SK-N-SH (cell line): Measurements from ENCODE around the gene SP6. TPM values are rescaled to one million over a fixed set of nuclear protein-coding genes. Genes with fewer than 3 reads are reported as not detected.

ENCODE experiments used
- CTCF ChIA-PET: fragments of 300-600, 350-600 bp; formaldehyde crosslinking; extraction: SDS; loops from one replicate; lab custom pipeline; 2021; lab: Yijun Ruan, JAX
- POLR2A ChIA-PET: fragments of 350-600 bp; sonication (Branson Sonifier 250); formaldehyde crosslinking; extraction: SDS; loops from one replicate; lab custom pipeline; 2020; ENCODE audit warnings: antibody characterized with exemption, inconsistent platforms; lab: Yijun Ruan, JAX
- DNase-seq: peaks from one replicate; pipeline ENCODE4 v3.0.0; 2012
- H2AFZ ChIP-seq: fragments of 200-600 bp; sonication (generic); 2 replicates; pipeline ENCODE4 v1.8.1; 2016; ENCODE audit warnings: antibody characterized with exemption, mild to moderate bottlenecking, low read depth
- H3F3A ChIP-seq: fragments of 200-600 bp; sonication (generic); replicated peaks from 2 replicates; pipeline ENCODE3; 2016; ENCODE audit warnings: antibody characterized with exemption, mild to moderate bottlenecking; ENCODE audit not compliant: insufficient read depth
- H3K27ac ChIP-seq, 2 experiments: fragments of 200-500 bp in 1 of 2; fragments of 200-600 bp in 1 of 2; sonication (Bioruptor generic) in 1 of 2; sonication (generic), shearing (Covaris generic) in 1 of 2; 2 replicates each; pipeline versions ENCODE4 v1.5.1 to v1.6.1; 2014 to 2016; ENCODE audit warnings: low read depth in 2 of 2, inconsistent platforms in 1 of 2, low read length in 1 of 2, mild to moderate bottlenecking in 1 of 2, mixed read lengths in 1 of 2
- H3K27me3 ChIP-seq: fragments of 200-600 bp; sonication (generic), shearing (Covaris generic); 2 replicates; pipeline ENCODE4 v1.6.1; 2016; ENCODE audit warnings: mixed run types; ENCODE audit not compliant: insufficient read depth
- H3K36me3 ChIP-seq, 2 experiments: fragments of 200-500 bp in 1 of 2; fragments of 200-600 bp in 1 of 2; sonication (Bioruptor generic) in 1 of 2; sonication (generic) in 1 of 2; replicated peaks in 1 of 2; 2 replicates each; pipeline versions ENCODE3 to v1.5.1; 2014 to 2016; ENCODE audit warnings: low read length in 1 of 2, mild to moderate bottlenecking in 1 of 2; ENCODE audit not compliant: insufficient read depth in 2 of 2, control insufficient read depth in 1 of 2
- H3K4me1 ChIP-seq, 2 experiments: fragments of 200-500 bp in 1 of 2; fragments of 200-600 bp in 1 of 2; sonication (Bioruptor generic) in 1 of 2; sonication (generic), shearing (Covaris generic) in 1 of 2; 2 replicates each; pipeline versions ENCODE4 v1.5.1 to v1.6.1; 2014 to 2016; ENCODE audit warnings: low read depth in 1 of 2, low read length in 1 of 2, mixed run types in 1 of 2; ENCODE audit not compliant: insufficient read depth in 2 of 2, control insufficient read depth in 1 of 2
- H3K4me2 ChIP-seq: fragments of 200-600 bp; sonication (generic), shearing (Covaris generic); 2 replicates; pipeline ENCODE4 v1.6.1; 2017; ENCODE audit warnings: mixed run types
- H3K4me3 ChIP-seq, 2 experiments: fragments of 200-500 bp in 1 of 2; fragments of 200-600 bp in 1 of 2; sonication (Bioruptor generic) in 1 of 2; sonication (generic), shearing (Covaris generic) in 1 of 2; 2 replicates each; pipeline versions ENCODE4 v1.5.1 to v1.8.1; 2014 to 2016; ENCODE audit warnings: low read depth in 2 of 2, inconsistent platforms in 1 of 2, low read length in 1 of 2, mild to moderate bottlenecking in 1 of 2, mixed read lengths in 1 of 2, moderate library complexity in 1 of 2
- H3K79me2 ChIP-seq: fragments of 200-600 bp; sonication (generic); 2 replicates; pipeline ENCODE4 v1.8.1; 2017; ENCODE audit warnings: mild to moderate bottlenecking; ENCODE audit not compliant: insufficient read depth
- H3K9ac ChIP-seq: fragments of 200-600 bp; sonication (generic); 2 replicates; pipeline ENCODE4 v1.6.1; 2017; ENCODE audit warnings: mixed run types
- H3K9me2 ChIP-seq: fragments of 200-600 bp; sonication (generic); 2 replicates; pipeline ENCODE4 v1.6.1; 2017; ENCODE audit warnings: mixed run types
- H3K9me3 ChIP-seq: fragments of 200-600 bp; sonication (generic); 2 replicates; pipeline ENCODE4 v1.6.1; 2017; ENCODE audit warnings: mixed run types, mild to moderate bottlenecking, moderate library complexity
- H4K20me1 ChIP-seq: fragments of 200-600 bp; sonication (generic); 2 replicates; pipeline ENCODE4 v1.6.1; 2017; ENCODE audit warnings: mild to moderate bottlenecking, mixed run types; ENCODE audit not compliant: insufficient read depth
- CHD2 ChIP-seq: fragments of 150-350 bp; IDR thresholded peaks from 2 replicates; pipeline ENCODE4 v1.6.1; 2018; ENCODE audit warnings: low read length; ENCODE audit not compliant: partially characterized antibody
- ELF1 ChIP-seq: IDR thresholded peaks from 2 replicates; pipeline ENCODE4 v1.4.0; 2012
- EZH2phosphoT487 ChIP-seq: fragments of 200-600 bp; sonication (generic); IDR thresholded peaks from 2 replicates; pipeline ENCODE4 v1.6.1; 2017; ENCODE audit warnings: low read depth, mixed run types, mild to moderate bottlenecking, antibody characterized with exemption, moderate library complexity, borderline replicate concordance
- FOSL2 ChIP-seq: IDR thresholded peaks from 2 replicates; pipeline ENCODE4 v1.4.0; 2012; ENCODE audit warnings: low read depth, mild to moderate bottlenecking, moderate library complexity, borderline replicate concordance
- GATA2 ChIP-seq: sonication (generic); formaldehyde crosslinking; IDR thresholded peaks from 2 replicates; pipeline ENCODE4 v1.5.0; 2020; ENCODE audit warnings: mild to moderate bottlenecking, missing genetic modification reagents
- JUND ChIP-seq: IDR thresholded peaks from 2 replicates; pipeline ENCODE4 v1.4.0; 2012
- MEF2A ChIP-seq: IDR thresholded peaks from 2 replicates; pipeline ENCODE4 v1.4.0; 2012; ENCODE audit warnings: low read depth, borderline replicate concordance
- MXI1 ChIP-seq: IDR thresholded peaks from 2 replicates; pipeline ENCODE4 v1.6.1; 2012; ENCODE audit warnings: mild to moderate bottlenecking, low read depth, low read length, improper control_type of control experiment
- NFIC ChIP-seq: IDR thresholded peaks from 2 replicates; pipeline ENCODE4 v1.4.0; 2012; ENCODE audit warnings: borderline replicate concordance
- NRF1 ChIP-seq: IDR thresholded peaks from 2 replicates; pipeline ENCODE4 v1.6.1; 2012; ENCODE audit warnings: low read depth, mild to moderate bottlenecking, low read length
- POLR2AphosphoS5 ChIP-seq: IDR thresholded peaks from 2 replicates; pipeline ENCODE4 v1.6.1; 2012; ENCODE audit warnings: low read depth, low read length
- RAD21 ChIP-seq: IDR thresholded peaks from 2 replicates; pipeline ENCODE4 v1.6.1; 2012; ENCODE audit warnings: mild to moderate bottlenecking, low read length
- RCOR1 ChIP-seq: fragments of 150-350 bp; IDR thresholded peaks from 2 replicates; pipeline ENCODE4 v1.6.1; 2017; ENCODE audit warnings: antibody characterized with exemption, low read length
- RFX5 ChIP-seq: IDR thresholded peaks from 2 replicates; pipeline ENCODE4 v1.6.1; 2012; ENCODE audit warnings: mild to moderate bottlenecking, improper control_type of control experiment, low read length
- RXRA ChIP-seq: IDR thresholded peaks from 2 replicates; pipeline ENCODE4 v1.4.0; 2012; ENCODE audit warnings: low read depth, mild to moderate bottlenecking, borderline replicate concordance
- TCF12 ChIP-seq: IDR thresholded peaks from 2 replicates; pipeline ENCODE4 v1.4.0; 2012
- TEAD4 ChIP-seq: IDR thresholded peaks from 2 replicates; pipeline ENCODE4 v1.4.0; 2012; ENCODE audit warnings: mild to moderate bottlenecking, borderline replicate concordance; ENCODE audit not compliant: insufficient read depth
- WGBS: methylation state at CpG from one replicate; pipeline ENCODE4 v1.1.6; 2017; ENCODE audit warnings: low lambda C conversion rate; 5-methylcytosine and 5-hydroxymethylcytosine counted together
- polyA plus RNA-seq, 3 experiments: library from polyadenylated mRNA; depleted of rRNA; stranded (reverse); fragments of >200 nt; gene quantifications; 2 replicates each; pipeline ENCODE4 v1.2.3, GENCODE V29; 2012
- TF ChIP-seq, protein P1 (sequence below): fragments of 150-350 bp; IDR thresholded peaks from 2 replicates; pipeline ENCODE4 v1.6.1; 2017; ENCODE audit warnings: antibody characterized with exemption, low read length, low read depth, borderline replicate concordance
- TF ChIP-seq, protein P2 (sequence below): IDR thresholded peaks from 2 replicates; pipeline ENCODE4 v1.4.0; 2012; ENCODE audit warnings: low read depth
- TF ChIP-seq, protein P3 (sequence below): IDR thresholded peaks from 2 replicates; pipeline ENCODE4 v1.4.0; 2012; ENCODE audit warnings: low read depth, borderline replicate concordance
- TF ChIP-seq, protein P4 (sequence below): fragments of 150-350 bp; IDR thresholded peaks from 2 replicates; pipeline ENCODE4 v1.6.1; 2016; ENCODE audit warnings: mild to moderate bottlenecking, low read depth, low read length

The SP6 gene
- polyA plus RNA-seq, 1 of the 3 experiments (the other 2 are of a cell fraction) = 0.03 TPM

DNA sequence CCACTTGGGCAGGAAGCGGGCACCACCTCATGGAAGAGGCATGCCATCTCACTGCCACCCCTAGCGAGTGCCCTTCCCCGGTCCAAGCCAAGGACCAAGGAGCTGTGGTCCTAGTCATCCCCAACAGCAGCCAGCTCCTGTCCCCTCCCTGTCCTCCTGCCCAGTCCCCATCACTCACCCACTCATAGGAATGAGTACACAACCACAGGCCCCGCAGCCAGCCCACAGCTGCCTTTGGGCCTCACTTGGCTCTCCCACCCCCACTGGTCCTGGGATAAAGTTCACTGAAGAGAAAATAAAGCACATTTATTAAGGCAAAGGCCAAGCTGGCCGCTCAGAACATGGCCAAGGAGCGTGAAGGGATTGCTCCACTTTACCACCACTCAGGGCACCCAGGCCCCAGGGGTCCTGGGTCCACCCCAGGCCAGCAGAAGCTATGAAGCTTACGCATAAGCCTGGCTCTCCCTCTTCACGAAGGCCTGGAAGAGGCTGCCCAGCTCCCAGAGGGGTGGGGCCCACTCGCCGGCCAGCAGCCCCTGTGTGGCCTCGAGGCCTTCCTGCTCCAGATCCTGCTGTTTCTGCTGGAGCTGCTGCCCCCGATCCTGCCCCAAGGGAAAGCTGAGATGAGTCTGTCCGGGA lies 13.4 kb downstream of the SP6 start:
- Histone ChIP-seq H3F3A (peaks cover 3% of the 10 kb centered on the region), H4K20me1 (no peaks in the 10 kb centered on the region), H3K4me2 (no peak overlapping the region; the same call in 1 of the 2 replicates), H3K9ac (no peak overlapping the region), H3K79me2 (peaks cover 15% of the 10 kb centered on the region; the same call in 1 of the 2 replicates), H3K4me3 (no peak overlapping the region), H2AFZ (no peak overlapping the region), H3K36me3 (peaks cover 0 to 38% of the 10 kb centered on the region in 2 experiments), H3K27me3 (no peaks in the 10 kb centered on the region), H3K9me2 (no peaks in the 10 kb centered on the region), H3K27ac (no peak overlapping the region), H3K4me1 (peaks cover 8 to 22% of the 10 kb centered on the region in 2 experiments; a peak in 2 of 4 replicates), H3K9me3 (no peaks in the 10 kb centered on the region)
- CTCF ChIA-PET = interaction anchor here (0.8 to 33.0 kb wide), 5 partner anchors 15 to 181 kb away, joined by 3 to 1447 read pairs (median 4); partner anchors contain the start of genes SCRN2, SP2 and SP6
- POLR2A ChIA-PET = no interaction called here
- TF ChIP-seq, protein P1, sequence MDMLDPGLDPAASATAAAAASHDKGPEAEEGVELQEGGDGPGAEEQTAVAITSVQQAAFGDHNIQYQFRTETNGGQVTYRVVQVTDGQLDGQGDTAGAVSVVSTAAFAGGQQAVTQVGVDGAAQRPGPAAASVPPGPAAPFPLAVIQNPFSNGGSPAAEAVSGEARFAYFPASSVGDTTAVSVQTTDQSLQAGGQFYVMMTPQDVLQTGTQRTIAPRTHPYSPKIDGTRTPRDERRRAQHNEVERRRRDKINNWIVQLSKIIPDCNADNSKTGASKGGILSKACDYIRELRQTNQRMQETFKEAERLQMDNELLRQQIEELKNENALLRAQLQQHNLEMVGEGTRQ = no peak
- TF ChIP-seq FOSL2 = no peak
- TF ChIP-seq POLR2AphosphoS5 = no peak
- TF ChIP-seq TEAD4 = no peak
- TF ChIP-seq NRF1 = no peak
- TF ChIP-seq TCF12 = no peak
- no peak for TF ChIP-seq RFX5
- TF ChIP-seq RAD21 = no peak
- TF ChIP-seq GATA2 (CRISPR knock-in tag) = no peak
- 87% methylated on average over 8 of the region's 13 CpGs for WGBS
- no peak for DNase-seq

DNA sequence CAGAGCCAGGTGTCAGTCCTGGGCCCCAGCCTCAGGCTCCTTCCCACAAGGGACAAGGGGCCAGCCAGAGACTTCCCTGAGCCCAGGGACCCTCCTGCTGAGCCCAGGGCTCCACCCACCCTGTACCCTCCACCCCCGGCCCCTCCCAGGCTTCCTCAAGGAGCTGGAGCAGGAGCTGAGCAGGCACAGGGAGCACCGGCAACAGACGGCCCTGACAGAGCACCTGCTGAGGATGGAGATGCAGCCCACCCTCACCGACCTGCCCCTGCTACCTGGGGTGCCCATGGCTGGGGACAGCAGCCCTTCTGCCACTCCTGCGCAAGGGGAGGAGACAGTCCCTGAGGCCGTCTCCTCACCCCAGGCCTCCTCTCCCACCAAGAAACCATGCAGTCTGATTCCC lies 14.4 kb downstream of the SP6 start:
- Histone ChIP-seq H3K36me3 (peaks cover 0 to 38% of the 10 kb centered on the region in 2 experiments), H3K27ac (no peak overlapping the region), H3K9me2 (no peaks in the 10 kb centered on the region), H3K27me3 (no peaks in the 10 kb centered on the region), H3K79me2 (peaks cover 15% of the 10 kb centered on the region; the same call in 1 of the 2 replicates), H3K4me2 (no peak overlapping the region), H3K4me3 (no peak overlapping the region), H3K4me1 (peaks cover 8 to 26% of the 10 kb centered on the region in 2 experiments; a peak in 2 of 4 replicates), H4K20me1 (no peaks in the 10 kb centered on the region), H3F3A (peaks cover 8% of the 10 kb centered on the region), H3K9ac (no peak overlapping the region), H2AFZ (no peak overlapping the region), H3K9me3 (no peaks in the 10 kb centered on the region)
- CTCF ChIA-PET = interaction anchor here (0.9 to 33.0 kb wide), 5 partner anchors 14 to 113 kb away, joined by 3 to 1447 read pairs (median 4); partner anchors contain the start of genes SCRN2, SP2 and SP6
- POLR2A ChIA-PET = interaction anchor here (1.1 kb wide), 1 partner anchor 53 kb away, joined by 3 read pairs; no protein-coding TSS in a partner anchor
- WGBS = 85% methylated on average over 5 of the region's 6 CpGs
- DNase-seq = no peak
- TF ChIP-seq CHD2 = no peak
- no peak for TF ChIP-seq RFX5
- TF ChIP-seq ELF1 = no peak
- TF ChIP-seq FOSL2 = no peak
- TF ChIP-seq, protein P2, sequence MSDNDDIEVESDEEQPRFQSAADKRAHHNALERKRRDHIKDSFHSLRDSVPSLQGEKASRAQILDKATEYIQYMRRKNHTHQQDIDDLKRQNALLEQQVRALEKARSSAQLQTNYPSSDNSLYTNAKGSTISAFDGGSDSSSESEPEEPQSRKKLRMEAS = no peak
- TF ChIP-seq, protein P1 = no peak
- TF ChIP-seq NFIC = no peak
- TF ChIP-seq EZH2phosphoT487 = no peak
- TF ChIP-seq, protein P3, sequence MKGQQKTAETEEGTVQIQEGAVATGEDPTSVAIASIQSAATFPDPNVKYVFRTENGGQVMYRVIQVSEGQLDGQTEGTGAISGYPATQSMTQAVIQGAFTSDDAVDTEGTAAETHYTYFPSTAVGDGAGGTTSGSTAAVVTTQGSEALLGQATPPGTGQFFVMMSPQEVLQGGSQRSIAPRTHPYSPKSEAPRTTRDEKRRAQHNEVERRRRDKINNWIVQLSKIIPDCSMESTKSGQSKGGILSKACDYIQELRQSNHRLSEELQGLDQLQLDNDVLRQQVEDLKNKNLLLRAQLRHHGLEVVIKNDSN = no peak
- TF ChIP-seq RXRA = no peak
- no peak for TF ChIP-seq MEF2A
- TF ChIP-seq JUND = no peak
- TF ChIP-seq RCOR1 = no peak
- no peak for TF ChIP-seq MXI1
- TF ChIP-seq, protein P4, sequence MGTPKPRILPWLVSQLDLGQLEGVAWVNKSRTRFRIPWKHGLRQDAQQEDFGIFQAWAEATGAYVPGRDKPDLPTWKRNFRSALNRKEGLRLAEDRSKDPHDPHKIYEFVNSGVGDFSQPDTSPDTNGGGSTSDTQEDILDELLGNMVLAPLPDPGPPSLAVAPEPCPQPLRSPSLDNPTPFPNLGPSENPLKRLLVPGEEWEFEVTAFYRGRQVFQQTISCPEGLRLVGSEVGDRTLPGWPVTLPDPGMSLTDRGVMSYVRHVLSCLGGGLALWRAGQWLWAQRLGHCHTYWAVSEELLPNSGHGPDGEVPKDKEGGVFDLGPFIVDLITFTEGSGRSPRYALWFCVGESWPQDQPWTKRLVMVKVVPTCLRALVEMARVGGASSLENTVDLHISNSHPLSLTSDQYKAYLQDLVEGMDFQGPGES = no peak
